ENCODE data around the gene VAV1.
"Not testable (repeated sequence)": the region's sequence is repeated elsewhere in the genome, so short reads cannot be mapped to it uniquely, and the experiment has no call there.

Gene VAV1

DNA sequence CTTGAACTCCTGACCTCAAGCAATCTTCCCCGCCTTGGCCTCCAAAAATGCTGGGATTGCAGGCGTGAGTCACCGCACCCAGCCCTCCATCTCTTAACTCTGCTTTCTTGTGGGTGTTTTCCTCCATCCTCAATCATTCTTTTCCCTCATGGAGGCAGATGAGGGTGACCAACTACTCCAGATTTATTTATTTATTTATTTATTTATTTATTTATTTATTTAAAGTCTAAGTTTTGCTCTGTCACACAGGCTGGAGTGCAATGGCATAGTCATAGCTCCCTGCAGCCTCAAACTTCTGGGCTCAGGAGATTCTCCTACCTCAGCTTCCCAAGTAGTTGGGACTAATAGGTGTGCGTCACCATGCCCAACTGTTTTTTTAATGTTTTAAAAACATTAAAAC lies 14.9 kb downstream of the VAV1 start:
- Mint-ChIP-seq H3K9me3 (peaks cover 2% of the 10 kb centered on the region), H3K27ac (no peak overlapping the region), H3K27me3 (no peaks in the 10 kb centered on the region), H3K4me3 (no peak overlapping the region), H3K36me3 (peaks cover 50% of the 10 kb centered on the region), H3K4me1 (peaks cover 56% of the 10 kb centered on the region)
- ATAC-seq = no peak

DNA sequence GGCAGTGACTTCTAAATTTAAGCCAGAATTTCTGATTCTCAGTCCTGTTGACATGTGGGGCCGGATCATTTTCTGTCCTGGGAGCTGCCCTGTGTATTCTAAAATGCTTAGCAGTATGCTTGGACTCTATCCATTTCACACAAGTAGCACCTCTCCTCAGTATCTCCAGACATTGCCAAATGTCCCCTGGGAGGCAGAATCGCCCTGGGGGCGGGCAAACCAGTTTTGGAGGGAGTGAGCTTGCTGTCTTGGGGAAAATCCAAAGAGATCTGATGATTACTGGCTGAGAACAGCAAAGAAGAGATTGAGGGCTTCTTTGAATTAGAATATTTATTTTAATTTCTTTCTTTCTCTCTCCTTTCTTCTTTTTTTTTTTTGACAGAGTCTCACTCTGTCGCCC lies 16.4 kb downstream of the VAV1 start:
- Mint-ChIP-seq H3K27ac (peak overlapping the region; percentile 63), H3K27me3 (no peaks in the 10 kb centered on the region), H3K4me3 (no peak overlapping the region), H3K4me1 (peaks cover 56% of the 10 kb centered on the region), H3K9me3 (peaks cover 2% of the 10 kb centered on the region), H3K36me3 (peaks cover 62% of the 10 kb centered on the region)
- ATAC-seq = no peak

DNA sequence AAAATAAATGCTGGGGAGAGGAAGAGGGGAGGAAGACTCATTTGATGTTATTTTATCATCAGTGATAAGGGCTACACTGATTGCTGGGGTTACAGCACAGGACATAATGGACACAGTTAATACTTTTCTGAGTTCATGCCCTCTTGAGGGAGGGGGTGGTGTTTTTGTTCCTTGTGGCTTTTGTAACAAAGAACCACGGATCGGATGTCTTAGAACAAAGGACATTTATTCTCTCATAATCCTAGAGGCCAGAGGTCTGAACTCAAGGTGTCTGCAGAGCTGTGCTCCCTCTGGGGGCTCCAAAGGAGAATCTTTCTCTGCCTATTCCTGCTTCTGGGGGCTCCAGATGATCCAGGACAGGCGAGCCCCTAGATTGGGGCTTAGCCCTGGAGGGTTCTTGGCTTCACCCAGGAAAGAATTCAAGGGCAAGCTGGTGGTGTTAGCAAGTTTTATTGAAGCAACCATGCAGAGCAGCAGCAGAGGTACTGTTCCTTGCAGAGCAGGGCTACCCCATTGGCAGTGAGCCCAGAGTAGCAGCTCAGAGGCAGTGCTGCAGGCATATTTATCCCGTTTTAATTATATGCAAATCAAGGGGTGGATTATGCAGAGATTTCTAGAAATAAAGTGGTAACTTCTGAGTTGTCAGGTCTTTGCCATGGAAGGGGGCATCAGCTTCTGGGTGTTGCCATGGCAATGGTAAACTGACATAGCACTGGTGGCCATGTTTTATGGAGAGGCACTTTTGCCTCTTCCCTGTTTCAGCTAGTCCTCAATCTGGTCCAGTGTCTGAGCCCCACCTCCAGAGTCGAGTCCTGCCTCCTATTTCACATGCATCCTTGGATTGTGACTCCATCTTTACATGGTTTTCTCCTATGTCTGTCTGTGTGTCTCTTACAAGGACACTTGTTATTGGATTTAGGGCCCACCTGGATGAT lies 18.0 kb downstream of the VAV1 start:
- Mint-ChIP-seq H3K4me1 (peaks cover 54% of the 10 kb centered on the region), H3K27ac (no peak overlapping the region), H3K27me3 (no peaks in the 10 kb centered on the region), H3K36me3 (peaks cover 61% of the 10 kb centered on the region), H3K4me3 (no peak overlapping the region), H3K9me3 (peaks cover 7% of the 10 kb centered on the region)
- ATAC-seq = no peak

DNA sequence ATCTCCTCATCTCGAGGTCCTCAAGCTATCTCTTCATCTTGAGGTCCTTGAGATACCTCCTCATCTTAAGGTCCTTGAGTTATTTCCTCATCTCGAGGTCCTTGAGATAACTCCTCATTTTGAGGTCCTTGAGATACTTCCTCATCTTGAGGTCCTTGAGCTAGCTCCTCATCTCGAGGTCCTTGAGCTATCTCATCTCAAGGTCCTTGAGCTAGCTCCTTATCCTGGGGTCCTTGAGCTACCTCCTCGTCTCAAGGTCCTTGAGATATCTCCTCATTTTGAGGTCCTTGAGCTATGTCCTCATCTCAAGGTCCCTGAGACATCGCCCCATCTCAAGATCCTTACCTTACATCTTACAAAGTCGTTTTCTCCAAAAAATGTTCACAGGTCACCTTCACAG lies 18.7 kb downstream of the VAV1 start:
- H3K4me1 Mint-ChIP-seq = peaks cover 47% of the 10 kb centered on the region
- peaks cover 54% of the 10 kb centered on the region for H3K36me3 Mint-ChIP-seq
- H3K4me3 Mint-ChIP-seq = no peak overlapping the region
- H3K27me3 Mint-ChIP-seq = no peaks in the 10 kb centered on the region
- no peak for ATAC-seq
- peaks cover 7% of the 10 kb centered on the region for H3K9me3 Mint-ChIP-seq
- H3K27ac Mint-ChIP-seq = peak overlapping the region; percentile 47

GRCh38 chr19:6793411-6793810 lies 20.9 kb downstream of the VAV1 start:
- peaks cover 54% of the 10 kb centered on the region for H3K36me3 Mint-ChIP-seq
- no peak overlapping the region for H3K4me3 Mint-ChIP-seq
- H3K9me3 Mint-ChIP-seq = peaks cover 5% of the 10 kb centered on the region
- peaks cover 59% of the 10 kb centered on the region for H3K4me1 Mint-ChIP-seq
- H3K27me3 Mint-ChIP-seq = no peaks in the 10 kb centered on the region
- H3K27ac Mint-ChIP-seq = no peak overlapping the region
- no peak for ATAC-seq

DNA sequence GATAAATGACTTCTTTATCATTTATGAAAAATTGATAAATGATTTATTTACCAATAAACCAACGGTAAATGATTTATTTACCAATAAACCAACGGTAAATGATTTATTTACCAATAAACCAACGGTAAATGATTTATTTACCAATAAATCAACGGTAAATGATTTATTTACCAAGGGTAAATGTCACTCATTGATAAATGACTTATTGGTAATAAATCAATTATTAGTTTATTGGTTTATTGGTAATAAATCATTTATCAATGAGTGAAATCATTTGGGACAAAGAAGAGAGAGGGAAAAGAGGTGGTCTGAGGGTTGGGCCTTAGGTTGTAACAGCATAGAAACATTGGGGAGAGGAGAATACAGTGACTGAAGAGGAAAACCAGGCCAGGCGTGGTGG lies 21.5 kb downstream of the VAV1 start:
- no peak for ATAC-seq
- Mint-ChIP-seq H3K9me3 (peaks cover 5% of the 10 kb centered on the region), H3K27me3 (no peaks in the 10 kb centered on the region), H3K27ac (no peak overlapping the region), H3K36me3 (peaks cover 54% of the 10 kb centered on the region), H3K4me3 (no peak overlapping the region), H3K4me1 (peaks cover 55% of the 10 kb centered on the region)

GRCh38 chr19:6794686-6795431 lies 22.4 kb downstream of the VAV1 start:
- Mint-ChIP-seq H3K27me3 (no peaks in the 10 kb centered on the region), H3K4me1 (peaks cover 58% of the 10 kb centered on the region), H3K27ac (no peak overlapping the region), H3K4me3 (no peak overlapping the region), H3K9me3 (peaks cover 5% of the 10 kb centered on the region), H3K36me3 (peaks cover 48% of the 10 kb centered on the region)
- no peak for ATAC-seq

DNA sequence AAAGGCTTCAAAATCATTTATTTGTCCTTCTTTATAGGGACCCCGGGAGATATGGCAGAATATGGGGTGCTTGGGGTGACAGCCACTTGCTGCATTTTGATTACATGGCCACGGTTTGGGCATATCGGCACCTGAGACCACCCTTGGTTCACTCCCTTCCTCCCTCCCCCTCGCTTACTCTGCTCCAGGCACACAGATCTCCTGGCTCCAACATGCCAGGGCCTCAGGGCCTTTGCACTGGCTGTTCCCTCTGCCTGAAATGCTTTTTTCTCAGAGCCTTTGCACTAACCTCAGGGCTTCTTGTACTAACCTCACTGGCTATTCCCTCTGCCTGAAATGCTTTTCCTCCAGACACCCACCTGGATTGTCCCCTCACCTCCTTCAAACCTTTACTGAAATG lies 23.8 kb downstream of the VAV1 start:
- Mint-ChIP-seq H3K4me3 (no peak overlapping the region), H3K36me3 (peaks cover 49% of the 10 kb centered on the region), H3K27me3 (no peaks in the 10 kb centered on the region), H3K27ac (peak overlapping the region; percentile 14), H3K4me1 (peaks cover 71% of the 10 kb centered on the region), H3K9me3 (peaks cover 5% of the 10 kb centered on the region)
- no peak for ATAC-seq

DNA sequence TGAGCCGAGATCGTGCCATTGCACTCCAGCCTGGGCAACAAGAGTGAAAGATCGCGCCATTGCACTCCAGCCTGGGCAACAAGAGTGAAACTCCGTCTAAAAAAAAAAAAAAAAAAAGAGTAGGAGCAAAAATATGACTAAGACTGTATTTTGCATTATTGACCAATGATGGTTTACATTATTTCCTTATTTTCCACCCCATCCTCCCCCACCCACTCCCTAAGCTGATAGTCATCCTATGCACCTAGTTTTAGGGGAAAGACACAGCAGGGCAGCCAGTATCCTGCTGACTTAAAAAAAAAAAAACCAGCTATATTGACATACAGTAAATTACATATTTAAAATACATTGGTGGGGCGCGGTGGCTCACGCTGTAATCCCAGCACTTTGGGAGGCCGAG lies 25.1 kb downstream of the VAV1 start:
- Mint-ChIP-seq H3K27me3 (no peaks in the 10 kb centered on the region), H3K9me3 (peaks cover 5% of the 10 kb centered on the region), H3K4me1 (peaks cover 69% of the 10 kb centered on the region), H3K36me3 (peaks cover 35% of the 10 kb centered on the region), H3K27ac (peak overlapping the region; percentile 16), H3K4me3 (no peak overlapping the region)
- ATAC-seq = no peak

DNA sequence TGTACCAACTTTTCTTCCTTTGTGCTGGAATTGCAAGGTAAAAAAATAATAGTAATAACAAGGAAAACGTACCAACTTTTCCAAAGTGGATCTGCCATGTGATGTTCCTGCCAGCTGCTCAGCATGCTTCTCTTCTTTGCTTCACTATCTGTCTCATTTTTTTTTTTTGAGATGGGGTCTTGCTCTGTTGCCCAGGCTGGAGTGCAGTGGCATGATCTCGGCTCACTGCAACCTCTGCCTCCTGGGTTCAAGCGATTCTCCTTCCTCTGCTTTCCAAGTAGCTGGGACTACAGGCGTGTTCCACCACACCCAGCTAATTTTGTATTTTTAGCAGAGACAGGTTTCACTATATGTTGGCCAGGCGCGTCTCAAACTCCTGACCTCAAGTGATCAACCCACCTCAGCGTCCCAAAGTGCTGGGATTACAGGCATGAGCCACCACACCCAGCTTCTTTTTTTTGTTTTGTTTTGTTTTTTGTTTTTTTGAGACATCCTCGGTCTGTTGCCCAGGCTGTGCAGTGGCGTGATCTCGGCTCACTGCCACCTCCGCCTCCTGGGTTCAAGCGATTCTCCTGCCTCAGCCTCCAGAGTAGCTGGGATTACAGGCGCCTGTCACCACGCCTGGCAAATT lies 27.8 kb downstream of the VAV1 start:
- Mint-ChIP-seq H3K4me1 (peaks cover 75% of the 10 kb centered on the region), H3K36me3 (peaks cover 12% of the 10 kb centered on the region), H3K27ac (peak overlapping the region; percentile 95), H3K4me3 (peak overlapping the region; percentile 83)
- not testable (repeated sequence) for H3K9me3 Mint-ChIP-seq, ATAC-seq, H3K27me3 Mint-ChIP-seq

DNA sequence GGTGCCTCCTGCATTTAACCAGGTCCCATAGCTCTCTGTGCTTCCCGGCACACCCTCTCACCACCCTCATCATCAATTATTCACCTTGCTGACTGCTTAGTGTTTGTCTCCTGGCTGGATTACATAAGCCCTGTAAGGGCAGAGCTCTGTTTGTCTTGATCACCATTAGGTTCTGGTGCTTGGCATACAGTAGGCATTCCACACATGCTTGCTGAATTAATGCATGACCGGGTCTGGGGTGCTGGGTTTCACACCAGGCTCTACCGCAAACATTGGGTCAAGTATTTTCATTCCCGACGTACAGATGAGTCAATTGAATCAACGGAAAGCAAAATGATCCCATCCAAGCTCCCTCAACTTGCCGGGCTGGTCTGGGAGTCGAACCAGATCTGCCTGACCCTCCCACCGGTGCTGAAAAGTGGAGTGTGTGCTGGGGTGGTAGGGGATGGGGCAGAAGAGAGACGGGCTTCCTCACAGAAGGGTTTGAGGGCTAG lies 28.5 kb downstream of the VAV1 start:
- Mint-ChIP-seq H3K4me1 (peaks cover 75% of the 10 kb centered on the region), H3K27ac (peak overlapping the region; percentile 95), H3K36me3 (peaks cover 12% of the 10 kb centered on the region), H3K4me3 (peak overlapping the region; percentile 83), H3K27me3 (no peaks in the 10 kb centered on the region), H3K9me3 (no peaks in the 10 kb centered on the region)
- ATAC-seq = no peak

DNA sequence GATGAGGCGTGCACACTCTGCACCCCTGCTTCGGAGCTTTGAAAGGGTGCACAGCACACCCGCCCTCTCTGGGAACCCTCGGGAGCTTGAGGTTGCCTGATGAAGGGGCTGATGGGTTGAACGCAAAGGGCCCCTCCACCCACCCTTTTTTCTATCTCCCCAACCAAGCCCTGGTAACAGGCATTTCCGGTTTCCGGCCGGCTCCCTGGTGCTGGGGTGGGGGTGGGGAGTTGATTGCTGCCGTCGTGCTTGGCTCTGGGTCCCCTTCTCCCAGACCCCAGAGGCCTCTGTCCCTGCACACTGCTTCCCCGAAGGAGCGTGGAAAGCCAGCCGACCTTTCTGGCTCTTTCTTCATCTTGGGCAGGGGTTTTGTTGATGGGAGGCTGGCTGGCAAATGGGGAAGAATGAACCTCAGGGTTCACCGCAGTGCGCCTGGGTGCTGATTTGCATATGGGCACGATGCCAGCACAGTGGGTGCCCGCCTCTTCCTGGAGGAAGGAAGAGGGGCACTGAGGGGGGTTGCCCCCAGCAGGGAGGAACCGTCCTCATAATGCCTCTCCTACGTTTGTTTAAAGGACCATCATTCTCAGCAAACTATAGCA lies 29.1 kb downstream of the VAV1 start:
- Mint-ChIP-seq H3K27me3 (no peaks in the 10 kb centered on the region), H3K27ac (peak overlapping the region; percentile 95), H3K36me3 (peaks cover 9% of the 10 kb centered on the region), H3K4me1 (peaks cover 71% of the 10 kb centered on the region), H3K4me3 (peak overlapping the region; percentile 83), H3K9me3 (no peaks in the 10 kb centered on the region)
- ATAC-seq = peak; percentile 85

- peak; percentile 82 for ATAC-seq
- H3K27me3 Mint-ChIP-seq = no peaks in the 10 kb centered on the region
- H3K36me3 Mint-ChIP-seq = peaks cover 6% of the 10 kb centered on the region
- H3K27ac Mint-ChIP-seq = peak overlapping the region; percentile 95
- H3K4me3 Mint-ChIP-seq = peak overlapping the region; percentile 95
- H3K4me1 Mint-ChIP-seq = peaks cover 62% of the 10 kb centered on the region
- H3K9me3 Mint-ChIP-seq = no peaks in the 10 kb centered on the region
These were observed 30.0 kb downstream of the VAV1 start for GRCh38 chr19:6802336-6803035.

GRCh38 chr19:6803036-6803404 lies 30.5 kb downstream of the VAV1 start:
- H3K4me3 Mint-ChIP-seq = peak overlapping the region; percentile 95
- no peaks in the 10 kb centered on the region for H3K9me3 Mint-ChIP-seq
- no peaks in the 10 kb centered on the region for H3K27me3 Mint-ChIP-seq
- H3K27ac Mint-ChIP-seq = peak overlapping the region; percentile 95
- peaks cover 57% of the 10 kb centered on the region for H3K4me1 Mint-ChIP-seq
- ATAC-seq = peak; percentile 66
- H3K36me3 Mint-ChIP-seq = peaks cover 6% of the 10 kb centered on the region
